NT2/D1 (cell line): Measurements from ENCODE around the gene HNRNPH2.

Experiments
- SUZ12 ChIP-seq: IDR thresholded peaks from 2 replicates; pipeline ENCODE4 v1.6.1; 2011; ENCODE audit not compliant: insufficient read length, insufficient read depth; ENCODE audit errors: extremely low read depth
- YY1 ChIP-seq: IDR thresholded peaks from 2 replicates; pipeline ENCODE4 v1.6.1; 2011; ENCODE audit not compliant: insufficient read length, insufficient read depth
- ZNF274 ChIP-seq: IDR thresholded peaks from 2 replicates; pipeline ENCODE4 v1.6.1; 2011; ENCODE audit warnings: mild to moderate bottlenecking, low read depth, low read length

GRCh38 chrX:101390664-101391525 lies 17.1 kb upstream of the HNRNPH2 start, which contains the start of gene RPL36A:
- TF ChIP-seq SUZ12 (no peak), ZNF274 (no peak), YY1 (no peak)
